ENCODE measurements around the gene STIM2.

The STIM2 gene

GRCh38 chr4:26859762-26860156 is 882 bp upstream of the STIM2 start:
- Histone ChIP-seq H3K4me3 (ENCODE audit: low read length) (peak overlapping the region; percentile 91), H3K27ac (ENCODE audit: low read length) (peak overlapping the region; percentile 16), H3K9me3 (ENCODE audit: insufficient read depth, low read depth, low read length) (no peaks in the 10 kb centered on the region), H3K27me3 (ENCODE audit: insufficient read depth, low read length) (peaks cover 22% of the 10 kb centered on the region), H3K9ac (ENCODE audit: low read depth, low read length) (peak overlapping the region; percentile 77; the same call in 1 of the 2 replicates), H3K36me3 (ENCODE audit: insufficient read depth, low read depth, low read length) (no peaks in the 10 kb centered on the region), H3K4me1 (ENCODE audit: insufficient read depth, low read length) (peaks cover 13% of the 10 kb centered on the region; the same call in 1 of the 2 replicates)

- H3K4me3 ChIP-seq (ENCODE audit: low read length), result peak overlapping the region; percentile 91; the same call in 1 of the 2 replicates
- H3K9ac ChIP-seq (ENCODE audit: low read depth, low read length), result peak overlapping the region; percentile 45; the same call in 1 of the 2 replicates
- no peaks in the 10 kb centered on the region for H3K9me3 ChIP-seq (ENCODE audit: insufficient read depth, low read depth, low read length)
- no peaks in the 10 kb centered on the region for H3K36me3 ChIP-seq (ENCODE audit: insufficient read depth, low read depth, low read length)
- no peak overlapping the region for H3K27ac ChIP-seq (ENCODE audit: low read length)
- H3K27me3 ChIP-seq (ENCODE audit: insufficient read depth, low read length), result peaks cover 22% of the 10 kb centered on the region
- peaks cover 19% of the 10 kb centered on the region; the same call in 1 of the 2 replicates for H3K4me1 ChIP-seq (ENCODE audit: insufficient read depth, low read length)
Measured at GRCh38 chr4:26860922-26861433, 337 bp downstream of the STIM2 start.

DNA sequence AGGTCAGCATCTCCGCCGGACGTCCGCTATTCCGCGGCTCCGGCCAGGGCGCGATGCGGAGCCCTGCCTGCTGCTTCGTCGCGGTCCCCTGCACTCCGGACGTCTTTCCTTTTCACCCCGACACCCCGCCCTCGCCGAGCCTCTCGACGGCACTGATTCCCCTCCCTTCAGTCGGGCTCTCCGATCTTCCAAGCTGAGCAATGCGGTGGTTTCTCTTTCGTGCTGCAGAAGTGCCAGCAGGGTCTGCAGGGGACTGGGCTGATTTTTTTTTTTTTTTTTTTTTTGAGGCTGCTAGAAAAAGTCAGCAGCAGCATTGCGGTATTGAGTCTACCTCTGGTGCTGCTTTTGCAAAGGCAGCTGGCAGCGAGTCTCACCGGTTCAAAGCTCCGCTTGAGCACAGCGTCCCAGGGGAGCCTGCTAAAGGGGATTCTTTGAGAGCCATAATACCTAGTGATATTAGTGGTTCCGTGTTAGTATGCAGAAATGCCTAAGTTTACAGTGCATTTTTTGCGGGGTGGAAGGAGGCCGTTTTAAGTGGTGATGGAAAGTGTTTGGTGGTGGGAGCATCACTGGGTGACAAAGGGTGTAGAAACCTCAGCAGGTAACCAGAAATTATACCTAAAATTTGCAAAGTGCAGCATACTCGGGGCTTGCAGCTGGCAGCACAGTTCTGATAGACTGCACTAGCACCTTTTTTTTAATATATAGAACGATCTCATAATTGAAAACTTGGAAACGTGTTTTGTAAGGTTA is 969 bp downstream of the STIM2 start:
- Histone ChIP-seq H3K36me3 (ENCODE audit: insufficient read depth, low read depth, low read length) (no peaks in the 10 kb centered on the region), H3K27me3 (ENCODE audit: insufficient read depth, low read length) (peaks cover 22% of the 10 kb centered on the region), H3K9me3 (ENCODE audit: insufficient read depth, low read depth, low read length) (no peaks in the 10 kb centered on the region), H3K4me3 (ENCODE audit: low read length) (peak overlapping the region; percentile 91), H3K4me1 (ENCODE audit: insufficient read depth, low read length) (peaks cover 25% of the 10 kb centered on the region), H3K27ac (ENCODE audit: low read length) (no peak overlapping the region), H3K9ac (ENCODE audit: low read depth, low read length) (peak overlapping the region; percentile 45; the same call in 1 of the 2 replicates)

DNA sequence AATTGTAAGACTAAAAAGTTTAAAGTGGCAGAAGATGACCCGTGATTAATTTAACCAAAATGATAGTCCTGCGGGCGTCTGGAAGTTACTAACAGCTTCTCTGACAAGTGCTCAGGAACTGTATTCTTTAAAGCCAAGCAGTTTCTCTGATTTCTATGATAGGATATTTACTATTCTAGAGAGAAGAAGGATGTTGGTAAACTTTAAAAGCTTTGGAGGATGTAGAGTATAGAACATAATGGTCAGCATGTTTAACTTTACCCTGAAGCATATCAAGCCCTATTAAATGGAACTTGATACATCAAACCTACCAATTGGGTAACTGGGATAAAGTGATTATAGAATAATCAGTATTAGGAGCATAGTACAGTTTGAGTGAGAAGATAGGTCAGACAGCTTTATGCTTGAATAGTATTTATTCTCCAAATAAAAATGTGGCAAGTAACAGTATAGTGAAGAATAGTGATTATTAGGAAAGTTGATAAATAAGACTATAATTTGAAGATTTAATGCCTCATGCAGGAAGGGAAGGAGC is 1.8 kb downstream of the STIM2 start:
- no peak overlapping the region for H3K9ac ChIP-seq (ENCODE audit: low read depth, low read length)
- H3K27ac ChIP-seq (ENCODE audit: low read length), result no peak overlapping the region
- peaks cover 27% of the 10 kb centered on the region for H3K4me1 ChIP-seq (ENCODE audit: insufficient read depth, low read length)
- H3K9me3 ChIP-seq (ENCODE audit: insufficient read depth, low read depth, low read length), result no peaks in the 10 kb centered on the region
- H3K36me3 ChIP-seq (ENCODE audit: insufficient read depth, low read depth, low read length), result no peaks in the 10 kb centered on the region
- H3K4me3 ChIP-seq (ENCODE audit: low read length), result peak overlapping the region; percentile 91
- peaks cover 22% of the 10 kb centered on the region for H3K27me3 ChIP-seq (ENCODE audit: insufficient read depth, low read length)

DNA sequence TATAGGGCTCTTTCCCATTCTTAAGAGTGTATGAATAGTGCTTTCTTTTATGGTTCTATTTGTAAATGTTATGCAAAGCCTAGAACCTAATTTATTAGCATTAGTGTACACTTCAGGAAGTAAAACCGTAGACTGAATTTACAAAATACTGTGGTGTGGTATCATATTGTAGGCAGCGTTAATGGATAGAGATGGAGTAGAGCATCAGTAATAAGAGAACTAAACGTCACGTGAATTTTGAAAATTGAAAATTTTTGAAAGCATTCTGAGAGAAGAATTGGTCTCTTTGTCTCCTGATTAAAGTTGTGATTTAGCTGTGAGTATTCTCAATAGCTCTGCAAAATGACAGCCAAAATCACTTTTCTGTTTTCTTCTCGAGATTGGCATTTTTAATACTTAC is 2.9 kb downstream of the STIM2 start:
- peak overlapping the region; percentile 35; the same call in 1 of the 2 replicates for H3K4me3 ChIP-seq (ENCODE audit: low read length)
- no peaks in the 10 kb centered on the region for H3K36me3 ChIP-seq (ENCODE audit: insufficient read depth, low read depth, low read length)
- H3K27me3 ChIP-seq (ENCODE audit: insufficient read depth, low read length), result peaks cover 20% of the 10 kb centered on the region
- H3K4me1 ChIP-seq (ENCODE audit: insufficient read depth, low read length), result peaks cover 25% of the 10 kb centered on the region
- no peak overlapping the region for H3K27ac ChIP-seq (ENCODE audit: low read length)
- no peaks in the 10 kb centered on the region for H3K9me3 ChIP-seq (ENCODE audit: insufficient read depth, low read depth, low read length)
- H3K9ac ChIP-seq (ENCODE audit: low read depth, low read length), result no peak overlapping the region

- Histone ChIP-seq H3K27ac (ENCODE audit: low read length) (no peak overlapping the region), H3K4me3 (ENCODE audit: low read length) (no peak overlapping the region), H3K9ac (ENCODE audit: low read depth, low read length) (no peak overlapping the region), H3K9me3 (ENCODE audit: insufficient read depth, low read depth, low read length) (no peaks in the 10 kb centered on the region), H3K36me3 (ENCODE audit: insufficient read depth, low read depth, low read length) (no peaks in the 10 kb centered on the region), H3K4me1 (ENCODE audit: insufficient read depth, low read length) (peaks cover 22% of the 10 kb centered on the region), H3K27me3 (ENCODE audit: insufficient read depth, low read length) (peaks cover 10% of the 10 kb centered on the region)
Measured at GRCh38 chr4:26864899-26865298, 4.3 kb downstream of the STIM2 start.

GRCh38 chr4:26866203-26866602 is 5.6 kb downstream of the STIM2 start:
- Histone ChIP-seq H3K4me1 (ENCODE audit: insufficient read depth, low read length) (peaks cover 22% of the 10 kb centered on the region), H3K9ac (ENCODE audit: low read depth, low read length) (no peak overlapping the region), H3K4me3 (ENCODE audit: low read length) (no peak overlapping the region), H3K9me3 (ENCODE audit: insufficient read depth, low read depth, low read length) (no peaks in the 10 kb centered on the region), H3K27me3 (ENCODE audit: insufficient read depth, low read length) (peaks cover 10% of the 10 kb centered on the region), H3K27ac (ENCODE audit: low read length) (no peak overlapping the region), H3K36me3 (ENCODE audit: insufficient read depth, low read depth, low read length) (no peaks in the 10 kb centered on the region)

DNA sequence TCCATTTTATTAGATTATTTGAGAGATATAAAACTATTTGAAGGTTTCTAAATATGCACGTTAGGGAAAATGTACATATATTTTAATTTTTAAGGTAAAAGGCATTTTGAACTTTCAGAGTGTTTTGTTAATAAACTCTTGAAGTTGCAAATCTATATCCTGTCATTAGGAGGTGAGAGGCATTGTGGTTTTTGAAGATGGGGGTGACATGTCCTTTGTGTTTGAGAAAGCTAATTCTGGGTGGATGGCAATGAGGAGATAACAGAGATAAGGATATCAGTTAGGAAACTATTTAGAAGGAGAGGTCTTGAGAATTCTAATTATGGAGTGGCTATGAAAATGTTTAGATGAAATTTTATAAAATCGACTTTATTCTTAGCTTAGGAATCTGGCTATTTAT is 6.1 kb downstream of the STIM2 start:
- H3K27me3 ChIP-seq (ENCODE audit: insufficient read depth, low read length), result peaks cover 10% of the 10 kb centered on the region
- H3K36me3 ChIP-seq (ENCODE audit: insufficient read depth, low read depth, low read length), result no peaks in the 10 kb centered on the region
- H3K4me1 ChIP-seq (ENCODE audit: insufficient read depth, low read length), result peaks cover 22% of the 10 kb centered on the region
- H3K9me3 ChIP-seq (ENCODE audit: insufficient read depth, low read depth, low read length), result no peaks in the 10 kb centered on the region
- no peak overlapping the region for H3K4me3 ChIP-seq (ENCODE audit: low read length)
- no peak overlapping the region for H3K9ac ChIP-seq (ENCODE audit: low read depth, low read length)
- H3K27ac ChIP-seq (ENCODE audit: low read length), result no peak overlapping the region

DNA sequence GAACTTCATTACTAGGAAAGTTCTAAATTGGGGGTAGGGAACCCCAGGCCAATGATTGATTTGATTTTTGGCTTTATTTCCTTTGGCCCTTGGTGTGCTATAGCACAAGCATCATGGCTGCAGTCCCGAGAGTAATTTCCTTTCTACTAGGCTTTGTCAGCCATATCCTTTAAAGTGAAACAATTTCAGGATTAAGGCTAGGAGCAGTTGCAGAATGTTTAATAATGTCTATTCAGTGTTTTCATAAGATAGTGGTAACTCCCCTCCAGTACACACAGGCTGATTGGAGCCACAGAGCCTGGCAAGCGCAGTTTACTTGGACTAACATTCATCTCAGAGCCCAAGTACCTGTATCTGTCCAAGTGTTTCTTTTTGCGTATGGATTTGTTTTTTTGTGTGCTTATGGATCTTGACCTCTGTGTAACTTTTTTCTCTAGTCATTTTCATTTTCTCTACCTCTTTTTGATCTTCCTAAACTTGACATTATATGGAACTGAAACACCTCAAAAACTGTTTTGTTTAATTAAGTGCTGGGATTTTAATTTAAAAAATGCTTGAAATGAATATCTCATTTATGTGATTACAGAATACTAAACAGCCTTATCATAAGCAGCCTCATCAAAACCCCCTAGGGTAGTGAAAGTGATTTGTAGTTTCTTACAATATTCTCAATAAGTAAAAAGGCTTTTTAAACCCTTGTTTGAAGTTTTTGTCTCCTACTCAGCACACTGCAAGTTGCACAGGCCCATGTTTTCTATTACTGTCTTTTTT is 7.5 kb downstream of the STIM2 start:
- H3K36me3 ChIP-seq (ENCODE audit: insufficient read depth, low read depth, low read length), result no peaks in the 10 kb centered on the region
- peaks cover under 1% of the 10 kb centered on the region; the same call in 1 of the 2 replicates for H3K27me3 ChIP-seq (ENCODE audit: insufficient read depth, low read length)
- peaks cover 22% of the 10 kb centered on the region for H3K4me1 ChIP-seq (ENCODE audit: insufficient read depth, low read length)
- no peak overlapping the region for H3K4me3 ChIP-seq (ENCODE audit: low read length)
- H3K9ac ChIP-seq (ENCODE audit: low read depth, low read length), result no peak overlapping the region
- H3K9me3 ChIP-seq (ENCODE audit: insufficient read depth, low read depth, low read length), result no peaks in the 10 kb centered on the region
- H3K27ac ChIP-seq (ENCODE audit: low read length), result no peak overlapping the region

- H3K9me3 ChIP-seq (ENCODE audit: insufficient read depth, low read depth, low read length), result no peaks in the 10 kb centered on the region
- H3K27ac ChIP-seq (ENCODE audit: low read length), result no peak overlapping the region
- H3K9ac ChIP-seq (ENCODE audit: low read depth, low read length), result no peak overlapping the region
- peaks cover 10% of the 10 kb centered on the region for H3K4me1 ChIP-seq (ENCODE audit: insufficient read depth, low read length)
- H3K4me3 ChIP-seq (ENCODE audit: low read length), result no peak overlapping the region
- H3K36me3 ChIP-seq (ENCODE audit: insufficient read depth, low read depth, low read length), result no peaks in the 10 kb centered on the region
- no peaks in the 10 kb centered on the region for H3K27me3 ChIP-seq (ENCODE audit: insufficient read depth, low read length)
Measured at GRCh38 chr4:26870576-26871262, 10.1 kb downstream of the STIM2 start.

DNA sequence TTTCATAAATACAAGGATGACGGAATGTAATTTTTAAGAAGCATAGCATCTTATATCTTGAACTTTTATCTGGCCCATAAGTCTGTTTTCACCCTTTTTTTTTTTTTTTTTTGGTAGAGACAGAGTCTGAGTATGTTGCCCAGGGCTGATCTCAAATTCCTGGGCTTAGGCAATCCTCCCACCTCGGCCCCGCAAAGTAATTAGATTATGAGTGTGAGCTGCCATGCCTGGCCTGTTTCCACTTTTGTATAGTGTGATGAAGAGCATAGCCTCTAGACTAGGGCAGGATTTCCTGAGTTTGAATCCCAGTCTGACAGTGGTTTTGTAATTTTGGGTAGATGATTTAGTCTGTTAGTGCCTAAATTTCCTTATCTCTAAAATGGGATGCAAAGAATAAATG is 11.0 kb downstream of the STIM2 start:
- no peaks in the 10 kb centered on the region for H3K9me3 ChIP-seq (ENCODE audit: insufficient read depth, low read depth, low read length)
- no peaks in the 10 kb centered on the region for H3K27me3 ChIP-seq (ENCODE audit: insufficient read depth, low read length)
- no peak overlapping the region for H3K9ac ChIP-seq (ENCODE audit: low read depth, low read length)
- H3K4me1 ChIP-seq (ENCODE audit: insufficient read depth, low read length), result peaks cover 2% of the 10 kb centered on the region
- H3K4me3 ChIP-seq (ENCODE audit: low read length), result no peak overlapping the region
- H3K36me3 ChIP-seq (ENCODE audit: insufficient read depth, low read depth, low read length), result no peaks in the 10 kb centered on the region
- H3K27ac ChIP-seq (ENCODE audit: low read length), result no peak overlapping the region
